Upper lobe of left lung (tissue), 6 donors: ENCODE measurements around the gene CCN2. TPM values are rescaled to one million over a fixed set of nuclear protein-coding genes. Genes with fewer than 3 reads are reported as not detected.

Source experiments
- ATAC-seq, 2 donors: fragments of 200-7000 bp; cut with Tn5 transposase; one replicate each; pipeline ENCODE4 v1.9.1; 2022; ENCODE audit warnings: mild to moderate bottlenecking in 2 of 2, moderate library complexity in 2 of 2; ENCODE audit not compliant: low FRiP score in 2 of 2
- DNase-seq, 2 donors: peaks; one replicate each; pipeline ENCODE4 v3.0.0-alpha.2; 2019 to 2020
- H3K27ac ChIP-seq, 4 donors: fragments of 200-600 bp; sonication (generic); one replicate each; pipeline ENCODE4 v1.5.1; 2016 to 2019
- H3K27me3 ChIP-seq, 4 donors: fragments of 200-600 bp; sonication (generic); one replicate each; pipeline ENCODE4 v1.5.1; 2017 to 2019
- H3K36me3 ChIP-seq, 4 donors: fragments of 200-600 bp; sonication (generic); one replicate each; pipeline ENCODE4 v1.5.1; 2016 to 2019
- H3K4me1 ChIP-seq, 4 donors: fragments of 200-600 bp; sonication (generic); one replicate each; pipeline ENCODE4 v1.5.1; 2018 to 2019
- H3K4me3 ChIP-seq, 4 donors: fragments of 200-600 bp; sonication (generic); one replicate each; pipeline ENCODE4 v1.5.1; 2017 to 2019; ENCODE audit warnings: mild to moderate bottlenecking in 2 of 4, moderate library complexity in 1 of 4
- H3K9me3 ChIP-seq, 4 donors: fragments of 200-600 bp; sonication (generic); one replicate each; pipeline ENCODE4 v1.5.1; 2018 to 2019
- EP300 ChIP-seq, 4 donors: sonication (generic); formaldehyde crosslinking; IDR thresholded peaks; one replicate each; pipeline ENCODE4 v1.5.1; 2017; ENCODE audit warnings: antibody characterized with exemption in 4 of 4, control low read depth in 2 of 4
- POLR2A ChIP-seq, 4 donors: fragments of 450-650 bp; IDR thresholded peaks; one replicate each; pipeline ENCODE4 v1.5.1; 2016 to 2017; ENCODE audit warnings: antibody characterized with exemption in 4 of 4, mild to moderate bottlenecking in 2 of 4
- POLR2AphosphoS5 ChIP-seq, 2 donors: sonication (generic); formaldehyde crosslinking; IDR thresholded peaks; one replicate each; pipeline ENCODE4 v1.5.1; 2017; ENCODE audit warnings: antibody characterized with exemption in 2 of 2
- WGBS, 2 donors: methylation state at CpG; one replicate each; pipeline ENCODE4 v1.1.5; 2017 to 2018; 5-methylcytosine and 5-hydroxymethylcytosine counted together
- total RNA-seq, 6 donors: library from RNA; depleted of rRNA in 4 of 6; stranded (reverse); fragments of >200 nt in 4 of 6; gene quantifications; one replicate each; pipeline versions ENCODE4 v1.1.0 to v1.2.1, GENCODE V29; 2016 to 2021
- TF ChIP-seq, protein P1 (sequence below), 6 experiments: fragments of 450-650 bp in 4 of 6; fragments of 200-600 bp in 2 of 6; sonication (generic) in 2 of 6; IDR thresholded peaks; one replicate each; pipeline ENCODE4 v1.5.1; 2016 to 2019; ENCODE audit warnings: antibody characterized with exemption in 6 of 6
- donor health status: DM: no; HTN: no; CAD: no; lungs with moderate emphysema.
- donor health status: DM: no; HTN: yes; CAD: no; lungs with severe emphysema.

CCN2 gene
- total RNA-seq, 6 donors from 2014 or later = 96.4 to 320 (median 210) TPM

DNA sequence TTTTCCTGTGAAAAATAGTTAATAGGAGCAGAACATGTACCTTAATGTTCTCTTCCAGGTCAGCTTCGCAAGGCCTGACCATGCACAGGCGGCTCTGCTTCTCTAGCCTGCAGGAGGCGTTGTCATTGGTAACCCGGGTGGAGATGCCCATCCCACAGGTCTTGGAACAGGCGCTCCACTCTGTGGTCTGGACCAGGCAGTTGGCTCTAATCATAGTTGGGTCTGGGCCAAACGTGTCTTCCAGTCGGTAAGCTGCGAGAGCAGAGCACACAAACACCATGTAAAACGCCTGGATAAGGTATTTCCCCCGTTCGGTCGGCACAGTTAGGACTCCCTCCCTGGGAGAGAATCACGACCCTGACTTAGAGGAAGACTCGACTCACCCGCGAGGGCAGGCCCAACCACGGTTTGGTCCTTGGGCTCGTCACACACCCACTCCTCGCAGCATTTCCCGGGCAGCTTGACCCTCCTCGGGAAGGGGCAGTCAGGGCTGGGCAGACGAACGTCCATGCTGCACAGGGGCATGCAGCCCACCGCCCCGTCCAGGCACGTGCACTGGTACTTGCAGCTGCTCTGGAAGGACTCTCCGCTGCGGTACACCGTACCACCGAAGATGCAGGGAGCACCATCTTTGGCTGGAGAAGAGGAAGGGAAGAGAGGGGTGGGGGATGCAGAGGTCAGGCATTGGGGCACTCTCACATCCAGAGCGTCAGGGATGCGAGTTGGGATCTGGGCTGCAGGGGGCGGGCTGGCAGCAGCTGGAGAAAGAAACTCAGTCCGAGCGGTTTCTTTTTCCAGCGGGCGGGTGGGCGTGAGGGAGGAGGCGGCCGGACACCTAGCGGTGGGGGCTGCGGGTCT, 1.0 kb downstream of the CCN2 start:
- WGBS, 2 donors = 3 to 6% methylated on average over 19 to 42 of the region's 42 CpGs
- Histone ChIP-seq H3K4me1 (peaks cover 23 to 37% (median 26%) of the 10 kb centered on the region in 4 donors), H3K27me3 (no peaks in the 10 kb centered on the region), H3K4me3 (peak overlapping the region; percentile 60 to 75 (median 71)), H3K9me3 (no peaks in the 10 kb centered on the region), H3K27ac (peak overlapping the region; percentile 88 to 94 (median 90)), H3K36me3 (peaks cover 0 to 18% (median 2%) of the 10 kb centered on the region in 4 donors)
- peak; percentile 69 to 89 for DNase-seq
- ATAC-seq = peak; percentile 38 to 80
- TF ChIP-seq POLR2AphosphoS5 (IDR thresholded peaks at IDR 0.05) = peak in 1 of 2 donors; percentile 5
- no peak for TF ChIP-seq POLR2A (IDR thresholded peaks at IDR 0.05)
- TF ChIP-seq, protein P1, sequence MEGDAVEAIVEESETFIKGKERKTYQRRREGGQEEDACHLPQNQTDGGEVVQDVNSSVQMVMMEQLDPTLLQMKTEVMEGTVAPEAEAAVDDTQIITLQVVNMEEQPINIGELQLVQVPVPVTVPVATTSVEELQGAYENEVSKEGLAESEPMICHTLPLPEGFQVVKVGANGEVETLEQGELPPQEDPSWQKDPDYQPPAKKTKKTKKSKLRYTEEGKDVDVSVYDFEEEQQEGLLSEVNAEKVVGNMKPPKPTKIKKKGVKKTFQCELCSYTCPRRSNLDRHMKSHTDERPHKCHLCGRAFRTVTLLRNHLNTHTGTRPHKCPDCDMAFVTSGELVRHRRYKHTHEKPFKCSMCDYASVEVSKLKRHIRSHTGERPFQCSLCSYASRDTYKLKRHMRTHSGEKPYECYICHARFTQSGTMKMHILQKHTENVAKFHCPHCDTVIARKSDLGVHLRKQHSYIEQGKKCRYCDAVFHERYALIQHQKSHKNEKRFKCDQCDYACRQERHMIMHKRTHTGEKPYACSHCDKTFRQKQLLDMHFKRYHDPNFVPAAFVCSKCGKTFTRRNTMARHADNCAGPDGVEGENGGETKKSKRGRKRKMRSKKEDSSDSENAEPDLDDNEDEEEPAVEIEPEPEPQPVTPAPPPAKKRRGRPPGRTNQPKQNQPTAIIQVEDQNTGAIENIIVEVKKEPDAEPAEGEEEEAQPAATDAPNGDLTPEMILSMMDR (IDR thresholded peaks at IDR 0.05) = peak; percentile 34 to 63 (median 47)

DNA sequence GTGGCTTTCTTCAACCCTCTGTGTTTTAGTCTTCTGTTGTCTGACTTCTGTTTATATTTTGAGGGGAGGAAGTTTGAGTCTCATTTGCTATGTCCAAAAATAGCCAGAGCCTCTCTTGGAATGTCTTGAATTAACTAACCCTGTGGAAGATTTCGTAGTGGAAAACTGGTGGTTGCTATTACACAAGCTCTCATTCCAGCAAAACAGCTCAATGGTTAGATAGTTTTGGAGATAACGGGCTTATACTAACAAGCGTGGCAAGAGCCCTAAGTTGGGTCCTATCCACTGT, 1.6 kb downstream of the CCN2 start:
- peak overlapping the region; percentile 60 to 75 (median 71) for H3K4me3 ChIP-seq
- peaks cover 0 to 18% (median 2%) of the 10 kb centered on the region in 4 donors for H3K36me3 ChIP-seq
- no peaks in the 10 kb centered on the region for H3K9me3 ChIP-seq
- H3K27ac ChIP-seq = peak overlapping the region; percentile 88 to 94 (median 90)
- TF ChIP-seq, protein P1 (IDR thresholded peaks at IDR 0.05) = no peak
- TF ChIP-seq POLR2AphosphoS5 (IDR thresholded peaks at IDR 0.05) (no peak), EP300 (IDR thresholded peaks at IDR 0.05) (no peak), POLR2A (IDR thresholded peaks at IDR 0.05) (no peak)
- no peak for DNase-seq
- no peak for ATAC-seq
- no peaks in the 10 kb centered on the region for H3K27me3 ChIP-seq
- 26 to 38% methylated on average over 3 of the region's 3 CpGs for WGBS, 2 donors
- H3K4me1 ChIP-seq = peaks cover 20 to 32% (median 21%) of the 10 kb centered on the region in 4 donors

DNA sequence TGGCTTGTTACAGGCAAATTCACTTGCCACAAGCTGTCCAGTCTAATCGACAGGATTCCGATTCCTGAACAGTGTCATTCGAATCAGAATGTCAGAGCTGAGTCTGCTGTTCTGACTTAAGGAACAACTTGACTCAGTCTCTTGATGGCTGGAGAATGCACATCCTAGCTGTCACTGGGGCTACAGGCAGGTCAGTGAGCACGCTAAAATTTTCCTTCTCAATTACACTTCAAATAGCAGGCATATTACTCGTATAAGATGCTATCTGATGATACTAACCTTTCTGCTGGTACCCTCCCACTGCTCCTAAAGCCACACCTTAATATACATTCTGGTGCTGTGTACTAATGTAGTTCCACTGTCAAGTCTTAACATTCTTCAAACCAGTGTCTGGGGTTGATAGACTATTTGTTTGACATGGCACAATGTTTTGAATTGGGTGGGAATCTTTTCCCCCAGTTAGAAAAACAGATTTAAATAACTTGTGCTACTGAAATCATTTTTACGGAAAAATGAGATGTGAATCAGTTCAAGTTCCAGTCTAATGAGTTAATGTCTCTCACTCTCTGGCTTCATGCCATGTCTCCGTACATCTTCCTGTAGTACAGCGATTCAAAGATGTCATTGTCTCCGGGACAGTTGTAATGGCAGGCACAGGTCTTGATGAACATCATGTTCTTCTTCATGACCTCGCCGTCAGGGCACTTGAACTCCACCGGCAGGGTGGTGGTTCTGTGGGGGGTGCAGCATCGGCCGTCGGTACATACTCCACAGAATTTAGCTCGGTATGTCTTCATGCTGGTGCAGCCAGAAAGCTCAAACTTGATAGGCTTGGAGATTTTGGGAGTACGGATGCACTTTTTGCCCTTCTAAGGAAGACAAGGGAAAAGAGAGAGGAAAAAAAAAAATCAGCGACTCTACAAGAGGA, 2.2 kb downstream of the CCN2 start:
- WGBS, 2 donors = 65 to 66% methylated on average over 18 of the region's 18 CpGs
- peak in 1 of 2 donors; percentile 0 for ATAC-seq

DNA sequence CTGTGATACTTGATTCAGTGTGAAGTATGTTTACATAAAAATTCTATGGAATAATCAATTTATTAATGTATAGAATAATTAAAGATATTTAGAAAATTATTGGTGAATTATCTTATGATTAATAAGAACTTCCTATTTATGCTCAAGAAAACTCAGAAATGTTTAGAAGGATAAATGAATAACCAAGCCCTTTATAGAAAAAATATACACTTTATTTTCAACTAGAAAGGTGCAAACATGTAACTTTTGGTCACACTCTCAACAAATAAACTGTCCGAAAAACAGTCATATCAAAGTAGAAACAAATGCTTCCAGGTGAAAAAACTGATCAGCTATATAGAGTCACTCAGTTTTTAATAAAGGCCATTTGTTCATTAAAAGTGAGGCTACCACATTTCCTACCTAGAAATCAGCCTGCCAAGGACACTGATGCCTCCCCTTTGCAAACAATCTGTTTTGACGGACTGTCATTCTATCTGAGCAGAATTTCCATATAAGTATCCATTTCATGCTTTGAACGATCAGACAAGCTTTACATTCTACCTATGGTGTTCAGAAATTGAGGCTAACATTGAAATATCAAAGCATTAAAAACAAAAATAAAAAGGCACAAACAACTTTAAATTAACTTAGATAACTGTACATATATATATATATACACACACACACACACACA, 3.0 kb downstream of the CCN2 start:
- no peak for ATAC-seq
- WGBS, 2 donors = 70 to 81% methylated on average over 3 of the region's 3 CpGs

More for the DNA sequence above, 2.2 kb downstream of the CCN2 start:
- Histone ChIP-seq H3K27me3 (no peaks in the 10 kb centered on the region), H3K4me3 (peak overlapping the region; percentile 60 to 75 (median 71)), H3K36me3 (peaks cover 0 to 18% (median 2%) of the 10 kb centered on the region in 4 donors), H3K4me1 (peaks cover 14 to 26% (median 16%) of the 10 kb centered on the region in 4 donors), H3K27ac (peak overlapping the region; percentile 68 to 94 (median 88)), H3K9me3 (no peaks in the 10 kb centered on the region)
- TF ChIP-seq POLR2A (IDR thresholded peaks at IDR 0.05) (peak in 1 of 4 donors; percentile 20), EP300 (IDR thresholded peaks at IDR 0.05) (peak in 2 of 4 donors; percentile 53 to 59), POLR2AphosphoS5 (IDR thresholded peaks at IDR 0.05) (peak in 1 of 2 donors; percentile 8)
- TF ChIP-seq, protein P1 (IDR thresholded peaks at IDR 0.05) = no peak
- peak in 1 of 2 donors; percentile 33 for DNase-seq

More for the DNA sequence above, 3.0 kb downstream of the CCN2 start:
- H3K4me3 ChIP-seq = peak overlapping the region in 3 of 4 donors; percentile 70 to 75 (median 72)
- TF ChIP-seq EP300 (IDR thresholded peaks at IDR 0.05) (no peak), POLR2AphosphoS5 (IDR thresholded peaks at IDR 0.05) (no peak), POLR2A (IDR thresholded peaks at IDR 0.05) (no peak)
- TF ChIP-seq, protein P1 (IDR thresholded peaks at IDR 0.05) = no peak
- H3K4me1 ChIP-seq = peaks cover 11 to 26% (median 16%) of the 10 kb centered on the region in 4 donors
- DNase-seq = no peak
- H3K27ac ChIP-seq = peak overlapping the region in 3 of 4 donors; percentile 88 to 94 (median 89)
- H3K27me3 ChIP-seq = no peaks in the 10 kb centered on the region
- no peaks in the 10 kb centered on the region for H3K9me3 ChIP-seq
- H3K36me3 ChIP-seq = peaks cover 0 to 18% (median 2%) of the 10 kb centered on the region in 4 donors
